CD4-positive, CD25-positive, alpha-beta regulatory T cell (primary cell): ENCODE results near the gene PDE4D. TPM values are rescaled to one million over a fixed set of nuclear protein-coding genes. Genes with fewer than 3 reads are reported as not detected.

Experiments used
- ATAC-seq, 2 donors: fragments of 150-1000 bp; cut with Tn5 transposase; one replicate each; pipeline ENCODE4 v1.10.0; 2021; ENCODE audit warnings: low read depth in 2 of 2, moderate number of reproducible peaks in 2 of 2, moderate library complexity in 1 of 2
- DNase-seq, 3 donors: peaks; one replicate each; pipeline versions ENCODE4 v3.0.0 to v3.0.0-alpha.2; 2012 to 2022; ENCODE audit warnings: mixed read lengths in 1 of 3
- H3K27ac ChIP-seq: one replicate; pipeline ENCODE4 v1.7.0; 2013; ENCODE audit warnings: mild to moderate bottlenecking, low read length; ENCODE audit not compliant: insufficient read depth, poor library complexity, severe bottlenecking
- H3K27me3 ChIP-seq: one replicate; pipeline ENCODE4 v1.7.0; 2013; ENCODE audit warnings: low read length; ENCODE audit not compliant: control insufficient read depth, insufficient read depth
- H3K36me3 ChIP-seq: one replicate; pipeline ENCODE4 v1.7.0; 2013; ENCODE audit warnings: mild to moderate bottlenecking, low read length, moderate library complexity; ENCODE audit not compliant: control insufficient read depth, insufficient read depth
- H3K4me1 ChIP-seq: 2 replicates; pipeline ENCODE4 v1.7.0; 2013; ENCODE audit warnings: mild to moderate bottlenecking, low read length; ENCODE audit not compliant: insufficient read depth, control insufficient read depth, poor library complexity, severe bottlenecking
- H3K4me3 ChIP-seq: one replicate; pipeline ENCODE4 v1.7.0; 2013; ENCODE audit warnings: low read depth, mild to moderate bottlenecking, low read length, moderate library complexity
- H3K9me3 ChIP-seq, 2 experiments: 1 replicate in 1 of 2; 2 replicates in 1 of 2; pipeline ENCODE4 v1.7.0; 2013; ENCODE audit warnings: low read length in 2 of 2, mild to moderate bottlenecking in 1 of 2, moderate library complexity in 1 of 2; ENCODE audit not compliant: control insufficient read depth in 2 of 2
- H3K27ac Mint-ChIP-seq, 3 donors: one replicate each; pipeline ENCODE4 v1.8.0; 2020 to 2022; ENCODE audit warnings: mild to moderate bottlenecking in 3 of 3, mixed read lengths in 3 of 3, moderate library complexity in 2 of 3
- H3K27me3 Mint-ChIP-seq: one replicate; pipeline ENCODE4 v1.8.0; 2022; ENCODE audit warnings: mild to moderate bottlenecking, mixed read lengths
- H3K36me3 Mint-ChIP-seq: one replicate; pipeline ENCODE4 v1.8.0; 2020; ENCODE audit warnings: mixed read lengths
- H3K4me1 Mint-ChIP-seq, 4 donors: one replicate each; pipeline ENCODE4 v1.8.0; 2020 to 2022; ENCODE audit warnings: mixed read lengths in 4 of 4, mild to moderate bottlenecking in 1 of 4
- H3K4me3 Mint-ChIP-seq, 4 donors: one replicate each; pipeline ENCODE4 v1.8.0; 2020 to 2022; ENCODE audit warnings: mild to moderate bottlenecking in 4 of 4, mixed read lengths in 4 of 4, moderate library complexity in 3 of 4
- H3K9me3 Mint-ChIP-seq, 7 donors: one replicate each; pipeline ENCODE4 v1.8.0; 2020 to 2022; ENCODE audit warnings: mixed read lengths in 7 of 7, mild to moderate bottlenecking in 3 of 7, moderate library complexity in 2 of 7
- polyA plus RNA-seq, 4 donors: library from polyadenylated mRNA; unstranded; fragments of 300-500 nt; fragmentation: Illumina TruSeq; gene quantifications; one replicate each; pipeline ENCODE4 v1.2.3, GENCODE V29; 2021
- total RNA-seq: library from RNA; stranded (reverse); gene quantifications from one replicate; pipeline ENCODE4 v1.2.3, GENCODE V29; 2022

Gene PDE4D
- total and polyA plus RNA-seq, 5 donors from 2014 or later, result 2.1 to 39.9 (median 4.8) TPM

DNA sequence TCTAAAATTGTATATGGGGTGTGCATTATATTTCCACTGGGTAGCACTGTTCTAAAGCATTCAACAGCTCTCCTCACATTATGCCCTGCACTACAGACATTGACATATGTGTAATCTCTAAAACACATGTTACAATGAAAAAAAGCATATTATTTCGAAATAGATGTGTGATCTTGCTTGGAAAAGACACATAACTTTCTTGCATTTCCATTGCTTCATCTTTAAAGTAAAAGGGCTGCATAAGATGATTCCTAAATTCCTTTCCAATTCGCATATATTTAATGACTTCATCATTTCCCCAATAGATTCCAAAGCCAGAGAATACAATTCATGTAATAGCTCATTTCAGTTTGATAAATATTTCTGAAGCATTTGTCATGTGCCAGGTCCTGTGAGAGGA is 566.9 kb downstream of the PDE4D start:
- H3K9me3 Mint-ChIP-seq, result peaks cover 0 to 2% (median 0%) of the 10 kb centered on the region in 7 donors
- Histone ChIP-seq H3K4me1 (no peaks in the 10 kb centered on the region), H3K9me3 (no peaks in the 10 kb centered on the region), H3K27me3 (no peaks in the 10 kb centered on the region), H3K36me3 (no peaks in the 10 kb centered on the region), H3K4me3 (no peak overlapping the region), H3K27ac (no peak overlapping the region)
- H3K4me1 Mint-ChIP-seq, result no peaks in the 10 kb centered on the region
- no peak for DNase-seq
- ATAC-seq, result no peak
- no peaks in the 10 kb centered on the region for H3K36me3 Mint-ChIP-seq
- H3K27me3 Mint-ChIP-seq, result no peaks in the 10 kb centered on the region
- no peak overlapping the region for H3K27ac Mint-ChIP-seq
- H3K4me3 Mint-ChIP-seq, result no peak overlapping the region

- no peak for ATAC-seq
- Mint-ChIP-seq H3K4me1 (no peaks in the 10 kb centered on the region), H3K36me3 (no peaks in the 10 kb centered on the region), H3K4me3 (no peak overlapping the region), H3K27ac (no peak overlapping the region), H3K9me3 (peaks cover 0 to 2% (median 0%) of the 10 kb centered on the region in 7 donors), H3K27me3 (no peaks in the 10 kb centered on the region)
- H3K36me3 ChIP-seq, result no peaks in the 10 kb centered on the region
- no peak overlapping the region for H3K27ac ChIP-seq
- no peak overlapping the region for H3K4me3 ChIP-seq
- H3K4me1 ChIP-seq, result no peaks in the 10 kb centered on the region
- no peaks in the 10 kb centered on the region for H3K27me3 ChIP-seq
- DNase-seq, result no peak
- no peaks in the 10 kb centered on the region for H3K9me3 ChIP-seq
Observed at GRCh38 chr5:59325070-59325469, 568.5 kb downstream of the PDE4D start.

DNA sequence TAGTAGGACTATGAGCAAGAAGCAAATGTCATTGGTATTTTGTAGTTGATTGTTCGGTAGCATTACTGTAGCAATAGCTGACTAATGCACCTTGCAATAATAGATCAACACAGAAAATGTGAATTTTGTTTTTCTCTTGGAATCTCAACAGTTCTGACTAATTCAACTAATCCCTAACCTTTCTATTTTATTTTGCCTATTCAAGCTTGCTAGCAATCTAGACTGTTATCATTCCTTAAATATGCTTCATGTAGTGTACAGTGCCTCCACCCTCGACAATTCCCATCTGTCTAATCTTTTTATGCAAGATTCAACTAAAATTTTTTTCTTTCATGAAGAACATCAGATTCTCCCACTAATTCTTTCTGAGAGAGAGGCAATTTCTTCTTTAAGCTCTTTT is 570.6 kb downstream of the PDE4D start:
- no peaks in the 10 kb centered on the region for H3K9me3 ChIP-seq
- Mint-ChIP-seq H3K36me3 (no peaks in the 10 kb centered on the region), H3K4me1 (no peaks in the 10 kb centered on the region), H3K4me3 (no peak overlapping the region), H3K27ac (no peak overlapping the region), H3K9me3 (peaks cover 0 to 2% (median 0%) of the 10 kb centered on the region in 7 donors), H3K27me3 (no peaks in the 10 kb centered on the region)
- H3K27me3 ChIP-seq, result no peaks in the 10 kb centered on the region
- no peak for DNase-seq
- H3K4me1 ChIP-seq, result no peaks in the 10 kb centered on the region
- ATAC-seq, result no peak
- no peaks in the 10 kb centered on the region for H3K36me3 ChIP-seq
- H3K27ac ChIP-seq, result no peak overlapping the region
- no peak overlapping the region for H3K4me3 ChIP-seq

DNA sequence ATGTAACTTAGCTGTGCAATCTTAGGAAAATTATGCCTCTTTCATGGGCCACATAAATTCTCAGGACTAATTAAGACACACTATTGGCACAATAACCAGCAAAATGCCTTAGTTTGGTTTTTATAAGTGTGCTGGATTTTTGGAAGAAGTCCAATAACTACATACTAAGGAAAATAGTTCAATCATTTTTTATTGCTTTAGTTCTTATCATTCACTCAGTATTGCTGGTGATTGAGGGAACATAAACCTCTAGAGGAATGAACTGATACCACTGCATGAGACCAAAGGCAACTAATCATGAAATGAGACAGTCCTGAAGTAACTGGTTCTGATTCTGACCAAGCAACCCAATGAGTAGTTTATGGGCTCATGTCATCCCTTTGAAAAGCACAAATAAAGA is 571.5 kb downstream of the PDE4D start:
- Mint-ChIP-seq H3K27me3 (no peaks in the 10 kb centered on the region), H3K27ac (no peak overlapping the region), H3K4me3 (no peak overlapping the region), H3K36me3 (no peaks in the 10 kb centered on the region), H3K4me1 (no peaks in the 10 kb centered on the region), H3K9me3 (peaks cover 0 to 2% (median 0%) of the 10 kb centered on the region in 7 donors)
- Histone ChIP-seq H3K4me3 (no peak overlapping the region), H3K27me3 (no peaks in the 10 kb centered on the region), H3K27ac (no peak overlapping the region), H3K4me1 (no peaks in the 10 kb centered on the region), H3K36me3 (no peaks in the 10 kb centered on the region), H3K9me3 (no peaks in the 10 kb centered on the region)
- DNase-seq, result no peak
- no peak for ATAC-seq

DNA sequence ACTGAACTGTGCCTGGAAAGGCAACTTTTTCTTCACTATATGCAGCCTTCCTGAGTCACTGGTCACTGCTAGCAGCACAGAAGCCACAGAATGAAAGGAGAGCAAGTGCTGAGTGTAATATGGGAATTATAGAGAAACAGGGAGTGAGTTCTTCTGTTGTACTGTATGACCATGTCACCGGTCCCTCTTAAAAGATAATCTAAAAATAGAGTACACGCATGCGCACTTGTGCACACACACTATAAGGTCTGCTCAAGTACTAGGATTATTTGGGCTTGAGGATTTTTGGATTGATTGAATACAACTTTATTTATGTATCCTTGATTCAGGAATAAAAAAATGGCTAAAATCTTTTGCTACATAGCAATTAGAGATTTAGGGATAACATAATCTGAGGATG is 571.9 kb downstream of the PDE4D start:
- Mint-ChIP-seq H3K4me3 (no peak overlapping the region), H3K9me3 (peaks cover 0 to 2% (median 0%) of the 10 kb centered on the region in 7 donors), H3K36me3 (no peaks in the 10 kb centered on the region), H3K27ac (no peak overlapping the region), H3K27me3 (no peaks in the 10 kb centered on the region), H3K4me1 (no peaks in the 10 kb centered on the region)
- Histone ChIP-seq H3K4me1 (no peaks in the 10 kb centered on the region), H3K27me3 (no peaks in the 10 kb centered on the region), H3K36me3 (no peaks in the 10 kb centered on the region), H3K9me3 (no peaks in the 10 kb centered on the region), H3K27ac (no peak overlapping the region), H3K4me3 (no peak overlapping the region)
- no peak for DNase-seq
- no peak for ATAC-seq

- Histone ChIP-seq H3K27me3 (no peaks in the 10 kb centered on the region), H3K4me3 (no peak overlapping the region), H3K27ac (no peak overlapping the region), H3K9me3 (no peaks in the 10 kb centered on the region), H3K36me3 (no peaks in the 10 kb centered on the region), H3K4me1 (no peaks in the 10 kb centered on the region)
- no peaks in the 10 kb centered on the region for H3K4me1 Mint-ChIP-seq
- H3K27ac Mint-ChIP-seq, result no peak overlapping the region
- H3K9me3 Mint-ChIP-seq, result peaks cover 0 to 2% (median 0%) of the 10 kb centered on the region in 7 donors
- H3K36me3 Mint-ChIP-seq, result no peaks in the 10 kb centered on the region
- H3K27me3 Mint-ChIP-seq, result no peaks in the 10 kb centered on the region
- DNase-seq, result no peak
- ATAC-seq, result no peak
- H3K4me3 Mint-ChIP-seq, result no peak overlapping the region
Observed at GRCh38 chr5:59320420-59320819, 573.1 kb downstream of the PDE4D start.

GRCh38 chr5:59319250-59319649 is 574.3 kb downstream of the PDE4D start:
- ATAC-seq (no peak), DNase-seq (no peak)
- Histone ChIP-seq H3K4me1 (no peaks in the 10 kb centered on the region), H3K9me3 (no peaks in the 10 kb centered on the region), H3K36me3 (no peaks in the 10 kb centered on the region), H3K27me3 (no peaks in the 10 kb centered on the region), H3K27ac (no peak overlapping the region), H3K4me3 (no peak overlapping the region)
- H3K36me3 Mint-ChIP-seq, result no peaks in the 10 kb centered on the region
- H3K4me1 Mint-ChIP-seq, result no peaks in the 10 kb centered on the region
- H3K9me3 Mint-ChIP-seq, result peaks cover 0 to 2% (median 0%) of the 10 kb centered on the region in 7 donors
- no peaks in the 10 kb centered on the region for H3K27me3 Mint-ChIP-seq
- no peak overlapping the region for H3K4me3 Mint-ChIP-seq
- no peak overlapping the region for H3K27ac Mint-ChIP-seq

- Histone ChIP-seq H3K9me3 (no peaks in the 10 kb centered on the region), H3K27me3 (no peaks in the 10 kb centered on the region), H3K27ac (no peak overlapping the region), H3K36me3 (no peaks in the 10 kb centered on the region), H3K4me1 (no peaks in the 10 kb centered on the region), H3K4me3 (no peak overlapping the region)
- Mint-ChIP-seq H3K9me3 (peaks cover 0 to 1% (median 0%) of the 10 kb centered on the region in 7 donors), H3K36me3 (no peaks in the 10 kb centered on the region), H3K27ac (no peak overlapping the region), H3K4me3 (no peak overlapping the region), H3K4me1 (no peaks in the 10 kb centered on the region), H3K27me3 (no peaks in the 10 kb centered on the region)
- no peak for DNase-seq
- no peak for ATAC-seq
Observed at GRCh38 chr5:59317774-59318205, 575.7 kb downstream of the PDE4D start.
